Neuronal stem cell (in vitro differentiated cells): ENCODE measurements around the gene POLE.
A peak's percentile ranks its signal among the peaks of the same experiment; 100 is the strongest.

Experiments
- DNase-seq: peaks from one replicate; pipeline ENCODE4 v3.0.0-alpha.2; 2013; ENCODE audit warnings: low spot score
- H2AFZ ChIP-seq: one replicate; pipeline ENCODE4 v1.6.1; 2013; ENCODE audit warnings: mild to moderate bottlenecking, low read length, inconsistent platforms
- H2AK5ac ChIP-seq: 2 replicates; pipeline ENCODE4 v1.6.1; 2013; ENCODE audit warnings: low read depth, mild to moderate bottlenecking, inconsistent platforms, low read length, moderate library complexity, mixed read lengths
- H2BK120ac ChIP-seq: 2 replicates; pipeline ENCODE4 v1.6.1; 2013; ENCODE audit warnings: low read depth, mild to moderate bottlenecking, inconsistent platforms, low read length, moderate library complexity, mixed read lengths
- H2BK12ac ChIP-seq: one replicate; pipeline ENCODE4 v1.6.1; 2013; ENCODE audit warnings: low read length, inconsistent platforms
- H2BK15ac ChIP-seq: 2 replicates; pipeline ENCODE4 v1.6.1; 2013; ENCODE audit warnings: mild to moderate bottlenecking, low read length, inconsistent platforms, mixed read lengths
- H2BK5ac ChIP-seq: one replicate; pipeline ENCODE4 v1.6.1; 2013; ENCODE audit warnings: inconsistent platforms, mild to moderate bottlenecking, low read length, moderate library complexity
- H3K14ac ChIP-seq: one replicate; pipeline ENCODE4 v1.6.1; 2013; ENCODE audit warnings: low read length, inconsistent platforms
- H3K18ac ChIP-seq: 2 replicates; pipeline ENCODE4 v1.6.1; 2013; ENCODE audit warnings: low read length, inconsistent platforms
- H3K23ac ChIP-seq: 2 replicates; pipeline ENCODE4 v1.6.1; 2013; ENCODE audit warnings: low read depth, mild to moderate bottlenecking, mixed read lengths, low read length, inconsistent platforms; ENCODE audit not compliant: poor library complexity
- H3K27ac ChIP-seq: replicated peaks from 3 replicates; pipeline ENCODE4 v1.5.1; 2013; ENCODE audit warnings: low read length, inconsistent platforms
- H3K27me3 ChIP-seq, 3 experiments: 2 replicates each; pipeline ENCODE4 v1.6.1; 2013; ENCODE audit warnings: low read length in 3 of 3, mild to moderate bottlenecking in 2 of 3, inconsistent platforms in 1 of 3, low read depth in 1 of 3, mixed read lengths in 1 of 3, moderate library complexity in 1 of 3; ENCODE audit not compliant: control insufficient read depth in 3 of 3, insufficient read depth in 3 of 3
- H3K36me3 ChIP-seq, 2 donors: replicated peaks in 1 of 2; 2 replicates each; pipeline ENCODE4 v1.6.1; 2013; ENCODE audit warnings: low read length in 2 of 2; ENCODE audit not compliant: control insufficient read depth in 2 of 2, insufficient read depth in 2 of 2
- H3K4ac ChIP-seq: 2 replicates; pipeline ENCODE4 v1.6.1; 2013; ENCODE audit warnings: inconsistent platforms, mild to moderate bottlenecking, low read length, moderate library complexity
- H3K4me1 ChIP-seq, 2 donors: 1 replicate in 1 of 2; 2 replicates in 1 of 2; pipeline ENCODE4 v1.6.1; 2013; ENCODE audit warnings: low read length in 2 of 2, low read depth in 1 of 2; ENCODE audit not compliant: control insufficient read depth in 2 of 2, insufficient read depth in 1 of 2
- H3K4me2 ChIP-seq: one replicate; pipeline ENCODE4 v1.6.1; 2013; ENCODE audit warnings: mild to moderate bottlenecking, low read length, inconsistent platforms; ENCODE audit not compliant: insufficient read depth, poor library complexity, severe bottlenecking
- H3K4me3 ChIP-seq, 2 donors: 2 replicates each; pipeline ENCODE4 v1.5.1; 2013; ENCODE audit warnings: low read length in 2 of 2, mild to moderate bottlenecking in 2 of 2, inconsistent platforms in 1 of 2, moderate library complexity in 1 of 2
- H3K79me1 ChIP-seq: one replicate; pipeline ENCODE4 v1.6.1; 2013; ENCODE audit warnings: low read depth, mild to moderate bottlenecking, inconsistent platforms, low read length, moderate library complexity
- H3K9ac ChIP-seq: one replicate; pipeline ENCODE4 v1.6.1; 2013; ENCODE audit warnings: mild to moderate bottlenecking, low read depth, low read length, inconsistent platforms; ENCODE audit not compliant: poor library complexity
- H3K9me3 ChIP-seq, 2 donors: replicated peaks in 1 of 2; 2 replicates each; pipeline versions ENCODE3 to v1.6.1; 2013; ENCODE audit warnings: low read length in 2 of 2, mild to moderate bottlenecking in 2 of 2, inconsistent platforms in 1 of 2, low read depth in 1 of 2, mixed read lengths in 1 of 2, moderate library complexity in 1 of 2; ENCODE audit not compliant: control insufficient read depth in 2 of 2, insufficient read depth in 1 of 2
- H4K8ac ChIP-seq: one replicate; pipeline ENCODE4 v1.6.1; 2013; ENCODE audit warnings: low read depth, mild to moderate bottlenecking, inconsistent platforms, low read length, moderate library complexity
- H4K91ac ChIP-seq: one replicate; pipeline ENCODE4 v1.6.1; 2013; ENCODE audit warnings: low read length, low read depth, mild to moderate bottlenecking, inconsistent platforms; ENCODE audit not compliant: poor library complexity
- WGBS, 2 donors: extraction: QIAGEN DNeasy Blood & Tissue Kit; methylation state at CpG; one replicate each; pipeline ENCODE4 v1.1.7; 2013; ENCODE audit warnings: missing lambda C conversion rate in 2 of 2, mixed read lengths in 1 of 2; ENCODE audit not compliant: insufficient read length in 2 of 2, insufficient replicate concordance in 1 of 2; ENCODE audit errors: extremely low coverage in 2 of 2; 5-methylcytosine and 5-hydroxymethylcytosine counted together

Gene POLE

DNA sequence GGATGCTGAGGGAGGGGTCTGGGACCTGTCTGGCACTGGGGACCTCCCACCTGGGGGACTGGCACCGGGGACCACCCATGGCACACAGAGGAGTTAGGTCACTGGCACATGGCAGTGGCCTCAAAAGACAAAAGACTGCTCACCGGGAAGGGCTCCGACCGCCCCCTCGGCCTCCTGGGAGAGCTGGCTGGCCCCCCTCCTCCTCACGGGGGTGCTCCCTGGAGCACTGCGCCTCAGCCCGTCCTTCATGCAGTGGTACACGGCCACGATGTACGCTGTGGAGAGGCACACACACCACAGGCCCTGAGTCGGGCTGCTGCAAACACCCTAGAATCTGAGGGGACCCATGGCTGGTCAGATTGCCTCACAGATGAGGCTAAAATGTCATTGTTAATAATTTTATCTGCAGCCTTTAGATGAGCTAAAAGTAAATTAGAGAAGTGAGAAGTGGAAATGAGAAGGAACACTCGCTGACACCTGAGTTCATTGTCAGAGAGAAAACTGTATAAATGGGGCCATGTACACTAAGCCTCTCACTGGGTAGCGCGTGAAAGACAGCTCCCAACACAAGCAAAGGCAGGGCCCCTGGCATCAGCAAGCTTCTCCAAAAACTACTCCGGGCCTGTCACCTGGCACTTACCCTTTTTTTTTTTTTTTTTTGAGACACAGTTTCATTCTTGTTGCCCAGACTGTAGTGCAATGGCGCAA is 54.5 kb downstream of the POLE start:
- no peak overlapping the region for H2BK5ac ChIP-seq
- H3K4me2 ChIP-seq, result no peak overlapping the region
- peaks cover 67 to 96% of the 10 kb centered on the region in 2 donors for H3K36me3 ChIP-seq
- H4K91ac ChIP-seq, result no peak overlapping the region
- no peaks in the 10 kb centered on the region for H3K9me3 ChIP-seq
- H2BK15ac ChIP-seq, result no peak overlapping the region
- H2AK5ac ChIP-seq, result no peak overlapping the region
- no peak overlapping the region for H2AFZ ChIP-seq
- no peak overlapping the region for H3K23ac ChIP-seq
- DNase-seq, result no peak
- no peak overlapping the region for H2BK120ac ChIP-seq
- no peak overlapping the region for H3K9ac ChIP-seq
- no peak overlapping the region for H4K8ac ChIP-seq
- no peak overlapping the region for H3K14ac ChIP-seq
- H3K27ac ChIP-seq, result no peak overlapping the region
- H2BK12ac ChIP-seq, result no peak overlapping the region
- H3K79me1 ChIP-seq, result peaks cover 4% of the 10 kb centered on the region
- no CpG with 5 or more reads among the region's 17 CpGs for WGBS, 2 donors
- no peak overlapping the region for H3K4me3 ChIP-seq
- peaks cover 0 to 3% of the 10 kb centered on the region in 2 donors for H3K4me1 ChIP-seq
- H3K27me3 ChIP-seq, result no peaks in the 10 kb centered on the region
- no peak overlapping the region for H3K18ac ChIP-seq
- no peak overlapping the region for H3K4ac ChIP-seq

DNA sequence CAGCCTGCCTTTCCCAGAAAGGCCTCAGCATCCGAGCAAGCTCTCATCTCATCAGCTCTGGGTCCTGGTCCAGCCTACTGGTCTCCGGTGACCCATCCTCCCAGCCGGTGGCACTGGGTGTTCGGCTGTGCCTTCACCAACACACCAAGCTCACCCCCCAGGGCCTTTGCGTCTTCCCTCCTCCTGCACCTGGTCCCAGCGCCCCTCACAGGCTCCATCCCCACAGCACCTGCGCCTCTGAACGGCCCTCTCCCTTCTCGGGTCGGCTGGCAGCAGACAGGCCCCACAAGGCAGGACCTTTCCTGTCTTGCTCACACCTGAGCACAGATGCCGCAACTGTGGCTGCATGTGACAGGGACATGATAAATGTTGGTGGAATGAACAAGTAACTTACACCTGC is 55.5 kb downstream of the POLE start:
- H4K8ac ChIP-seq, result no peak overlapping the region
- no peak overlapping the region for H2AFZ ChIP-seq
- H3K4ac ChIP-seq, result no peak overlapping the region
- H3K4me1 ChIP-seq, result peaks cover 0 to 3% of the 10 kb centered on the region in 2 donors
- no peak overlapping the region for H2BK120ac ChIP-seq
- H4K91ac ChIP-seq, result no peak overlapping the region
- no peak overlapping the region for H3K14ac ChIP-seq
- no peak overlapping the region for H2BK15ac ChIP-seq
- H3K79me1 ChIP-seq, result peaks cover 4% of the 10 kb centered on the region
- H3K4me3 ChIP-seq, result peak overlapping the region in 1 of 2 donors; percentile 26
- H3K9me3 ChIP-seq, result no peaks in the 10 kb centered on the region
- no peak overlapping the region for H3K27ac ChIP-seq
- no peak overlapping the region for H3K4me2 ChIP-seq
- H3K9ac ChIP-seq, result no peak overlapping the region
- no CpG with 5 or more reads among the region's 11 CpGs for WGBS, 2 donors
- DNase-seq, result no peak
- no peaks in the 10 kb centered on the region for H3K27me3 ChIP-seq
- H2BK12ac ChIP-seq, result no peak overlapping the region
- no peak overlapping the region for H3K23ac ChIP-seq
- no peak overlapping the region for H2AK5ac ChIP-seq
- H3K18ac ChIP-seq, result no peak overlapping the region
- H2BK5ac ChIP-seq, result no peak overlapping the region
- H3K36me3 ChIP-seq, result peaks cover 59 to 95% of the 10 kb centered on the region in 2 donors

GRCh38 chr12:132630672-132631071 is 56.5 kb downstream of the POLE start:
- Histone ChIP-seq H2AK5ac (no peak overlapping the region), H4K91ac (no peak overlapping the region), H3K18ac (no peak overlapping the region), H3K79me1 (peaks cover 4% of the 10 kb centered on the region), H3K4ac (no peak overlapping the region), H2AFZ (no peak overlapping the region), H3K4me2 (no peak overlapping the region), H3K4me3 (no peak overlapping the region), H2BK15ac (no peak overlapping the region), H3K9ac (no peak overlapping the region), H3K36me3 (peaks cover 58 to 95% of the 10 kb centered on the region in 2 donors), H2BK120ac (no peak overlapping the region), H3K27me3 (no peaks in the 10 kb centered on the region), H2BK12ac (no peak overlapping the region), H3K4me1 (peaks cover 0 to 3% of the 10 kb centered on the region in 2 donors), H4K8ac (no peak overlapping the region), H2BK5ac (no peak overlapping the region), H3K23ac (no peak overlapping the region), H3K27ac (no peak overlapping the region), H3K9me3 (no peaks in the 10 kb centered on the region), H3K14ac (no peak overlapping the region)
- no CpG with 5 or more reads among the region's 6 CpGs for WGBS, 2 donors
- no peak for DNase-seq

DNA sequence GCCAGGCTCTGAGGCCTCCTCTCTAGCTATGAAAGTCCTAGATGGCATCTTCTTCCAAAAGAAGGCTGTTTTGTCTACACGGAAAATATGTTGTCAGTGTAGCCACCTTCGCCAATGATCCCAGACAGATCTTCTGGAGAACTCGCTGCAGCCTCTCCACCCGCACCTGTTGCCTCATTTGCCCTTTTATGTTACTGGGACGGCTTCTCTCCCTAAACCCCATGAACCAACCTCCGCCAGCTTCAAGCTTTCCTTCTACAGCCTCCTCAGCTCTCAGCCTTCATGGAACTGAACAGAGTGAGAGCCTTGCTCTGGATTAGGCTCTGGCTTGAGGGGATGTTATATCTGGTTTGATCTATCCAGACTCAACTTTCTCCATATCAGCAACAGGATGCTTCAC is 57.8 kb downstream of the POLE start:
- Histone ChIP-seq H2BK5ac (no peak overlapping the region), H2BK12ac (no peak overlapping the region), H3K79me1 (no peaks in the 10 kb centered on the region), H3K4me3 (no peak overlapping the region), H3K27ac (no peak overlapping the region), H4K8ac (no peak overlapping the region), H3K23ac (no peak overlapping the region), H2AFZ (no peak overlapping the region), H3K9me3 (no peaks in the 10 kb centered on the region), H2BK120ac (no peak overlapping the region), H3K4ac (no peak overlapping the region), H3K36me3 (peaks cover 56 to 95% of the 10 kb centered on the region in 2 donors), H3K4me1 (peaks cover 0 to 2% of the 10 kb centered on the region in 2 donors), H2BK15ac (no peak overlapping the region), H3K4me2 (no peak overlapping the region), H3K14ac (no peak overlapping the region), H3K9ac (no peak overlapping the region), H3K18ac (no peak overlapping the region), H4K91ac (no peak overlapping the region), H2AK5ac (no peak overlapping the region), H3K27me3 (no peaks in the 10 kb centered on the region)
- no CpG with 5 or more reads among the region's 6 CpGs for WGBS, 2 donors
- no peak for DNase-seq
